ENCODE results near the gene ZSCAN21.

ZSCAN21 gene

DNA sequence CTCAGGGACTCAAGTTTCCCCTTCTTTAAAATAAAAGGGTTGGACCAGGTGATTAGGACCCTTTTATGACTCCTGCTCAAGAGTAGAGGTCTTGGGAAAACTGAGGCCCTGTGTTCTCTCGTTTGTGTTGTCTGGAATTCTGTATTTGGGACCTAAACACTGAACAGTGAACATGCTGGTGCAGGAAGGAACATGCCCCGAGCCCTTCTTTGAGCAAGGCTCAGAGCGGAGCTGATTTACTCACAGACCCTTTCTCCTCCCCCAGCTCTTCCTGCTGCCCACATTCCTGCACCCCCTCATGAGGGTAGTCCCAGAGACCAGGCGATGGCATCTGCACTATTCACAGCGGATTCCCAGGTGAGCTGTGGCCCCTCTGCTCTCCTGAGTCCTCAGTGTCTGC is 20.0 kb upstream of the ZSCAN21 start:
- DNase-seq: no peak

DNA sequence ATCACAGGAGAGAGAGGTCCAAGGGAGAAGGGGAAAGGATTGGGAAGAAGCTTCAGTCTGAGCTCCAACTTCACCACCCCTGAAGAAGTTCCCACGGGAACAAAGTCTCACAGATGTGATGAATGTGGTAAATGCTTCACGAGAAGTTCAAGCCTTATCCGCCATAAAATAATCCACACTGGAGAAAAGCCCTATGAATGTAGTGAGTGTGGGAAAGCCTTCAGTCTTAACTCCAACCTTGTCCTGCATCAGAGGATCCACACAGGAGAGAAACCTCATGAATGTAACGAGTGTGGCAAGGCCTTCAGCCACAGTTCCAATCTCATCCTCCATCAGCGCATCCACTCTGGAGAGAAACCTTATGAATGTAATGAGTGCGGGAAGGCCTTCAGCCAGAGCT is 16.0 kb upstream of the ZSCAN21 start:
- DNase-seq: no peak

DNA sequence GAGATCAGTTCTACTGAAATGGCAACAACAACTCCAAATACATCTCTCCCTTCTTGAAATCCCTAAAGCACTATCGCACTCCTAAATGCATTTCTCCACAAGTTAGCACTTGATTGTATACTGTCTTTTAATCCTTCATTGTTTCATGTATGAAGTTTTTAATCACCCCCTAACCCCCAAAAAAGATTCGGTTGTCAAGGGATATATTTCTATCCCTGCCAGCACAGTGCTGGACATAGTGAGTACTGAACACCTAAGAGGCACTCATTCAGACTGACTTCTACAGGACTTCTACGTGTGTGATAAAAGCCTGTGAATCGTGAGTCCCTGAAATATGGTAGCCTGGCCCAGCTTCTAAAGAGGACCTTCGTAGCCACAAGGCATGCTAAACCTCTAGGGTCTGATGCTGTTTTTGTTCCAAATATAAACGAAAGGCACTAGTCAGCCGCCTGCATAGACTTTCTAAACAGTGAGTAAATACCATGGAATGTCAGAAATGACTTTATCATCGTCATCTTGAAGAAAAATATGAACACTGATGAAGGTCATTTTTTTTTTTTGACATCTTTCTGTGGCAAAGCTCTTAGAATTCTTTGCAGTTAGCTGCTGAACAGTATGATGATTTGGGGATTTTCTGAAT is 14.6 kb upstream of the ZSCAN21 start:
- no peak for DNase-seq

DNA sequence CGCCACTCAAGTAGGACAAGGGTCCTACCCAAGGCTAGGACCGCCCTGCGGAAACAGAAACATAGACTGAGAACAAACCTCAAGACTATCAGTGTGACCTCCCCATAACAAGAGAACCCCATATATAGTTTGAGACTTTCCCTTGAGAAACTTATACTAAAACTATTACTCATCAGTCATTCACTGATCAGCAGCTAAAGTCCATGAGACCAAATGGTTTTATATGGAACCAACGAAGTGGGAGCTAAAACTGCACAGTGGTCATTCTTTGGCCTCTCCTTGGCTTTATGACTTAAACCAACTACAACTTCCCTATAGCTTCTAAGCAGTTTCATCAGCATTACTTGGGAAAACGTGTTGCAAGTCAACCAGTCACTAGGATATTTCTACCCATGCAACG is 13.7 kb upstream of the ZSCAN21 start:
- DNase-seq: no peak

DNA sequence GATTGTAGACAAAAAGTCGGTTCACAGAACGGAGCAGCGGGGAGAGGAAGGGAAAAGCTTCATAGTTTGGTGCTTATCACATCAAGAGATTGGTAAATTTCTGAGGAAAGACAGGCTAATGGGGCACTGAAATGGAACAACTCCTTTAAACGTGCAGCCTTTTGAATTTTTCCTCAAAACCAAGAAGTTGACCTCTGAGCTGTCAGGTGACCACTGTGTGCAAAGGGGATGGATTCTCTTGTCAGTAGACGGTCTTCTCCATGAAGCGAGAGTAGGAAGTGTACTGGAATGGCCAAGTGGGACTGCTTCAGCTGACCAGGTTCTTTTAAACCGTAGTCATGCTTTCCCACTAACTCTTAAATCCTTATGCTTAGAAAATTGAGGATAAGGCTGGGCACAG is 11.2 kb upstream of the ZSCAN21 start:
- no peak for DNase-seq

DNA sequence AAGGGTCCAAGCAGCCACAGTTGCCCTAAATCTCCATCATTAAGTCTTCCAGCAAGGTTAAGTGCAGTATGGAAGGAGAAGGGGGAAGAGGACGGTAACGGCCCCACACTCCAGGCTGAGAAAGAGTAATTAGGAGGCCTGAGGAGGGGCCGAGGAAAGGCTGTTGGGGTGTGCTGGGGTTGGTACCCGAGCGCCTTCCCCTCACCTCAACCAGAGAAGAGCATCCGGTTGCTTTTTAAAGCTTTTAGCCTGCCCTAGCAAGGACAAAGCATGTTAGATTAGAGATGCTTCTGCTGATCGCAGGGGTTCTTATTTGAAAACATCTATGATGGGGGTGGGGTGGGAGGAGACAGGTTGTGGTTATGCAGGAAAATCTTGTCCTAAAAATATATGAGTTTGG is 9.0 kb upstream of the ZSCAN21 start:
- DNase-seq: no peak

DNA sequence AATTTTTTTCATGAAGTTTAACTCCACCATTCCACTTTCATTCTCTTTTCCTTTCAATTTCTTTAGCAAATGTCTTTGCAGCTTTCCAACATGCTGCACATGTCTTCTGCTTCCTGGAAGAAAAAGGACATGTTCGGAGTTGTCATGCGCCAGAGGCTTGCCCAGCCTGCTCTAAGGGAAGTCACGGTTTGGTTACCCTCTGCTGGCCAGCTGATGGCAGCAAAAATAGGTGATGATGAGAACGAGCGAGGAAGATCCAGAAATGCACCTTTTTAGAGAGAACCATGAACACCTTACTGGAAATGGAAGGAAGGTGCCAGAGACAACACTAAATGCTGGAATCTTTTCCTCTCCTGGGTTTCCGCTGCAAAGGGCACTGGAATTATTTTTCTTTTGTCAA is 4.9 kb upstream of the ZSCAN21 start:
- no peak for DNase-seq

DNA sequence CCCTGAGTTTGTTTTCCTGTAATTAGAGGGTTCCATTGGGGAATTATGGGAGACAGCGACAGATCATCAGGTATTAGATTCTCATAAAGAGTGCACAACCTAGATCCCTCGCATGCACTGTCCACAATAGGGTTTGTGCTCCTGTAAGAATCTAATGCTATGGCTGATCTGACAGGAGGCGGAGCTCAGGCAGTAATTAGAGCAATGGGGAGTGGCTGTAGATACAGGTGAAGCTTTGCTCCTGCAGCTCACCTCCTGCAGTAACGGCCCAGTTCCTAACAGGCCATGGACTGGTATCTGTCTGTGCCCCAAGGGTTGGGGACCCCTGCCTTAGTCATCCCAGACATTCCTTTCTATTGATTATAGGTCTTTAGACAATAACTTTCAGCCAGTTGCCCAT is 894 bp upstream of the ZSCAN21 start:
- DNase-seq: no peak

DNA sequence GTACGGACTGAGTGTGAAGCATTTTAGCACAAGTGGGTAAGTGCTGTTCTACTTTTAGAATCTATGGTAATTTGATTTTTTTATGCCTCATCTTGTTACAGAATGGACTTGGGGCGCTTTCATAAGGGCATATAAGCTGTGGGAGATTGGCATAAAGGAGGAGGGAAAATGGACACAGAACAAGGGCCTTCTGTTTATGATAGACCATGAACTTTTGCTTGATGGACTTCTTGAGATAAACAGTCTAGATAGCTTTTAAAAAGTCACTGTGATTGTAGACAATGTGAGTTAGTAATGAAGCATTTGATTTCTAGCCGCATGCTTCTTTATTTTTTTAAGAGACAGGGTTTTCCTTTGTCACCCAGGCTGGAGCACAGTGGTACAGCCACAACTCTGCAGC is 2.0 kb downstream of the ZSCAN21 start:
- DNase-seq: no peak

DNA sequence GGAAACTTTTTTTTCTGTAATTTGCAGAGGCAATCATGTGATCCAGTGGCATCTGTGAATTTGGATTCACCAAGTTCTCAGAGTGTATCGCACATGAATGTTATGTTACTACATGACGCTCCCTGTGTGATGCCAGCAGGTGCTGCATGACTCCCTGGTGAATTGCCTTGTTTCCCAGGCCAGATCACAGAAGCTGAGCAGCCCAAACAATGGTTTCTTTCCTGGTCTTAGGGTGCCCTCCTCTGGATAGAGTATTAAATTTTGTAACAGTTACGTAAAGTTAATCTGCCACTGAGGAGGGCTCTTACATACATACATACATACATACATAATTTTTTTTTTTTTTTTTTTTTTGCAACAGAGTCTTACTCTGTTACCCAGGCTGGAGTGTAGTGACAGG is 3.6 kb downstream of the ZSCAN21 start:
- no peak for DNase-seq

DNA sequence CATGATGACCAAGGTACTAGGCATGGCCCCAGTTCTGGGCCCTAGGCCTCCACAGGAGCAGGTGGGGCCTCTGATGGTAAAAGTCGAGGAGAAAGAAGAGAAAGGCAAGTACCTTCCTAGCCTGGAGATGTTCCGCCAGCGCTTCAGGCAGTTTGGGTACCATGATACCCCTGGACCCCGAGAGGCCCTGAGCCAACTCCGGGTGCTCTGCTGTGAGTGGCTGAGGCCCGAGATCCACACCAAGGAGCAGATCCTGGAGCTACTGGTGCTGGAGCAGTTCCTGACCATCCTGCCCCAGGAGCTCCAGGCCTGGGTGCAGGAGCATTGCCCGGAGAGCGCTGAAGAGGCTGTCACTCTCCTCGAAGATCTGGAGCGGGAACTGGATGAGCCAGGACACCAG is 7.4 kb downstream of the ZSCAN21 start:
- no peak for DNase-seq

DNA sequence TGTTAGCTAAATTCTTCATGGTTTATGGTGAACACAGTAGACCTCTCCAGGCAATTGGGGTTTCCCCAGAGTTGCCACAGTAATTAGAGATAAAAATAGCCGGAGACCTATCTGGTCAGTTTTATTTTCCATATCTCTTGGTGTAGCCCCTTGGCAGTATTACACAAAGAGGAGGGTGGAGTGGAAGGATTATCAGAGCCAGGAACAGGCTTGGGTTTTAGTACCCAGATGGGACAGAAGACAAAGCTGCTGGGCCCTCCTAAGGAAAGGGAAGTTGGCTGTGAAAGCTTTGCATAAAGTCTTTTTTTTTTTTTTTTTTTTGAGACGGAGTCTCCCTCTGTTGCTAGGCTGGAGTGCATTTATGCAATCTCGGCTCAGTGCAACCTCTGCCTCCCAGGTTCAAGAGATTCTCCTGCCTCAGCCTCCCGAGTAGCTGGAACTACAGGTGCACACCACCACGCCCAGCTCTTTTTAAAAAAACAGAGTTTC is 9.7 kb downstream of the ZSCAN21 start:
- DNase-seq: no peak

DNA sequence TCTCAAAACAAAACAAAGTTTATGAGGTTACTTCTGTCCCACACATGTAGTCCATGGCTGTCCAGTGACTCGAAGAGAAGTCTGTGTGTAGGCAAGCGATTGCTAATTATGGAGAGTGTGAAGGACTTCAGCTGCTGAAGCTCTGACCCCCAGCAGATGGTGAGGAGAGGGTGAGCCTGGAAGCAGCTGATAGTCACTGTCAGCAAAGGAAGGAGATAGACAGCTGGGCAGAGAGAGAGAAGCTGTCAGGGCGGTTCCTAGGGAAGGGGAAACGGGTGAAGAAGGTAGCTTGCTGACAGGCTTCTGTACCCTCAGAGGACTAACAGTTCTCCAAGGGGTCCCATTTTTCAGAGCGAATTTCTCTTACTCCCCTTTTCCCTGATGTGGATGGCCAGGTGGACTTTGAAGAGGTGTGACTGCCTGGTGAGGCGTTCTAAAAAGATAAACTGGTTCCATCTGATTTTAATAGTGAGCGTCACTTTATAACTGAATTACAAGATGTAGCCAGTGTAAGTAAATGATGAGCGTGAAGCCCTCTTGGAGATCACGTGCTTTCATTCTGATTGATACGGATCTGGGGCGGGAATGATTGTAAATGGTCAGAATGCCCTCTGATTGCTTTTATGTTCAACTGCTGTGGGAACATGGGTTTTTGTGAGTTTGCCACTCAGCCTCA is 12.1 kb downstream of the ZSCAN21 start:
- no peak for DNase-seq

DNA sequence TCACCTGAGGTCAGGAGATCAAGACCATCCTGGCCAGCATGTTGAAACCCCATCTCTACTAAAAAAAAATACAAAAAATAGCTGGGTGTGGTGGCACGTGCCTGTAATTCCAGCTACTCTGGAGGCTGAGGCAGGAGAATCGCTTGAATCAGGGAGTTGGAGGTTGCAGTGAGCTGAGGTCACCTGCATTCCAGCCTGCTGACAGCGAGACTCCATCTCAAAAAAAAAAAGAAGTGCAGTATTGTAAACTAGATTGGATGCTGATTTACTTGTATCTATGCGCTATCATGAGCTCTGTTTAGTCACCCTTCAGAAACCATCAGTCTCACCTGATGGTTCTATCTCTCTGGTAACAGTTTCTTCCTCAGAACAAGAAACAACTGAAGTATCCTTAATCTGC is 13.8 kb downstream of the ZSCAN21 start:
- DNase-seq: no peak

DNA sequence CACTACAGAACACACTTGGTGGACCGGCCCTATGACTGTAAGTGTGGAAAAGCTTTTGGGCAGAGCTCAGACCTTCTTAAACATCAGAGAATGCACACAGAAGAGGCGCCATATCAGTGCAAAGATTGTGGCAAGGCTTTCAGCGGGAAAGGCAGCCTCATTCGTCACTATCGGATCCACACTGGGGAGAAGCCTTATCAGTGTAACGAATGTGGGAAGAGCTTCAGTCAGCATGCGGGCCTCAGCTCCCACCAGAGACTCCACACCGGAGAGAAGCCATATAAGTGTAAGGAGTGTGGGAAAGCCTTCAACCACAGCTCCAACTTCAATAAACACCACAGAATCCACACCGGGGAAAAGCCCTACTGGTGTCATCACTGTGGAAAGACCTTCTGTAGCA is 14.6 kb downstream of the ZSCAN21 start:
- DNase-seq: no peak

DNA sequence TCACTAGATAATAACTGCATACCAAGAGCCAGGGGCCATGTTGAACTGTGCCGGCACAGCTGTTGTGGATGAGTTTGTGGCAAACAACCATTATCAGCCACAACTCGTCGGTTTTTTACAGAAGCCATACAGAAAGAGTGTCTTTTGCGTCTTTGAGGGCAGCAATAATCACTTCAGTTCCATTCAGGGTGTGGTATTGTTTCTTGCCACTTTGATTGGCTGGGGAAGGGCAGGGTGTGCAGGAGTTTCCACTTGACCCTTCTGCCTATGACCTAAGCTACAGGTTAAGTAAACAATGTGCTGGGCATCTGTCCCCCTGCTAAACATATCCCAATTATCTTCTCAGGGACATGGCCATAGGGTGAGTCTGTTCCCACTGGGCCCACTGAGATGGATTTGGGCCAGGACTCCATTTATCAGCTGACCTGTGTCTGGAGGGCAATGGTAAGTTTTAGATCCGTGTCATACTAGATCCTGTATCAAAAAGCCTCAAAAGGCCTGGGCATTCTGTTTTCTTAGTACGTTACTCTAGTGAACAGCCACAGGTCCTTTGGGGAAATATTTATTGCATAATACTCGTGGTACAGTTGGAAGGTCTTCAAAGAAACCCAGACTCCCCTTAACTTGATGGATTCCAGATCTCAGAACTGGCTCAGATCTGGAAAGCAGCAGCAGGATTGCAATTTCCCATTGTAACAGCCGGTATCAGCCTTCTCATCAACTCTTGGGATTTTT is 16.0 kb downstream of the ZSCAN21 start:
- no peak for DNase-seq

DNA sequence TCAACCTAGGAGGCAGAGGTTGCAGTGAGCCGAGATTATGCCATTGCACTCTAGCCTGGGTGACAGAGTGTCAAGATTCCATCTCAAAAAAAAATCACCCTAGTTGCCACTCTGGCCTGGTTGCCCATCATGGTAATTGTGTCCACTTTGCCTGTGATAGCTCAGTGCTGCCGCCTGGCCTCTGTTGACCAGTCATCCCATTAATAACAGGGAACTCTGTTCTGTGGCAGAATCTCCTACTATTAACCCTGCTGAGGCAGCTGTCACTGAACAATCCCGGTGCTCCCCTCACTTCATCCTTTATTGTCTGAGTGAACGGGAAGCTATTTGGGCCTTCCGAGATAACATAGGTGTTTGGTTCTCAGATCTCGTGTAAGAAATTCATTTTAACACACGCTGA is 17.4 kb downstream of the ZSCAN21 start:
- no peak for DNase-seq

DNA sequence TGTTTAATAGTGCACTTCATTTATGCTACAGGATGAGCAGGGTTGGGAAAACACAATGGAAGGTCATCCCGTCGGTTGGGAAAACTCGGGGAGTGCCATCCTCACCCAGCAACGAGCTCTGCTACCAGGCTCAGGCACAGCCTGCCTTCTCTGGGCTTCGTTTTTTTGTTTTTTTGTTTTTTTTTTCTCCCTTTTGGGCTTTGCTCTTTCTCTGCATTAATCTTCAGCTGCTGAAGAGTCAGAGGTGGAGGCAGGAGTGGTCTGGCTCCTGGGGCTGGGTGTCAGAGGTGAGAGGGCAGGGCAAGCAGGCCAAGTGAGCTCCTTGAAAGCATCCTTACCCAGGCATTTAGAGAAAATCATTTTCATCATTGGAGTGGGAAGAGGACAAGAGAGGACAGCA is 20.4 kb downstream of the ZSCAN21 start:
- DNase-seq: no peak

DNA sequence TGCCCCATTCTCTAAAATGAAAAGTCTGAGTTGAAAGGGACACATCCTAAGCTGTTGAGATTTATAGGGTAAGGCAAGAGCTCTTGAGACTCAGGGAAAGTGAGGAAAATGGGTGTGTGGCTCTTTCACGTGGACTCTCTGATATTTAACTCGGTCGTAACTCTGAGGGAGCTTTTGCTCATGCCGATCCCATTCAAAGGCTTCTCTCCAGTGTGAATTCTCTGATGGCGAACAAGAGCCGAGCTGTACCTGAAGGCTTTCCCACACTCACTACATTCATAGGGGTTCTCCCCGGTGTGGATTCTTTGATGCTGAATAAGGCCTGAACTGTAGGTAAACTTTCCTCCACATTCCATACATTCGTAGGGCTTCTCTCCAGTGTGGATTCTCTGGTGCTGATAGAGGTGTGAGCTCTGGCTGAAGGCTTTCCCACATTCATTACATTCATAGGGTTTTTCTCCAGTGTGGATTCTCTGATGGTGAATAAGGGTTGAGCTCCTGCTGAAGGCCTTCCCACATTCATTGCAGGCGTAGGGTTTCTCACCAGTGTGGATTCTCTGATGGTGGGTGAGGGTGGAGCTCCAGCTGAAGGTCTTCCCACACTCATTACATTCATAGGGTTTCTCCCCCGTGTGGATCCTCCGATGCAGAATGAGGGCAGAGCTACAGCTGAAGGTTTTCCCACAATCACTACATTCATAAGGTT is 21.6 kb downstream of the ZSCAN21 start:
- DNase-seq: no peak

DNA sequence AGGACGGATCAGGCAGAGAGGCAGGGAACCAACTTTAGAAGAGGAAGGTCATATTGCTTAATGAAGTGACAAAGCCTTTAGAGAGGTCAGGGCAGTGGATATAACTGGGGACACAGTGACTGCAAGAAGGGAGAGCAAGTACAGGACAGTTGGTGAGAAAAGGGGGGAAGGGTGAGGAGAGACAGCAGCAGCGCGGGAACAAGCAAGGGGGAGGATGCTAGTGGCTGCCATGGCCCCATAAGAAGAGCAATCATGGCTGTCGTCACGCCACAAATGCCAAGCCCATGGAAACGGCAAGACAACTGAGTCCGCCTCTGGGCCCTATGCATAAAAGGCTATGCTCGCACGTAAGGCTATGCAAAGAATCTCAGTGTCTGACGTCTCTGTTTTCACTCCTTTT is 22.9 kb downstream of the ZSCAN21 start:
- DNase-seq: no peak

DNA sequence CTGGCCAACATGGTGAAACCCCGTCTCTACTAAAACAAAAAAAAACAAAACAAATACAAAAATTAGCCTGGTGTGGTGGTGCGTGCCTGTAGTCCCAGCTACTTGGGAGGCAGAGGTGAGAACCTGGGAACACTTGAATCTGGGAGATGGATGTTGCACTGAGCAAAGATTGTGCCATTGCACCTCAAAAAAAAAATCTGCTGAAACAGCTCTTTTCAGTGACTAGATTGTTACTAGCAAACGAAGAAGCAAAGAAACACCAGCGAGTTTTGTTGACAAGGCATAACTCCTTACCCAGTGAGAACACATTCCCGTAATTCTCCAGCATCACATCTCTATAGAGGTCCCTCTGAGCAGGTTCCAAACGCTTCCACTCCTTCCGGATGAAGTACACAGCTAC is 25.3 kb downstream of the ZSCAN21 start:
- no peak for DNase-seq

DNA sequence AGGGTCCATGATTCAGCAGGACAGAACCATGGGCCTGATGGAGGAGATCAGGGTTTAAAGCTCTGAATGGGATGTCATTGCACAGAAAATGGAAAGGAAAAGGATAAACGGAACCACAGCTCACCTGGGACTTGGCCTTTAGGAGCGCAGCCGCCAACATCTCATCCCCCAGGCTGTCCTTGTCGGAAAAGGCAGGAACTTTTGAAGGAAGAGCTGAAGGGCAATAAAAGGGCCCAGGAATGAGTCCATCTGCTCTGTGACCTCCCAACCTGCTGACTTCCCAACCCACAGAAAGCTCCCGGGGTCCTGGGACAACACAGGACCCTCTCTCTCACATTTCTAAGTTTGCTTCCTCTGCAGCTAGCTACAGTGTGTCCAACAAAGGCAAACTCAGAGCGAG is 25.8 kb downstream of the ZSCAN21 start:
- no peak for DNase-seq

DNA sequence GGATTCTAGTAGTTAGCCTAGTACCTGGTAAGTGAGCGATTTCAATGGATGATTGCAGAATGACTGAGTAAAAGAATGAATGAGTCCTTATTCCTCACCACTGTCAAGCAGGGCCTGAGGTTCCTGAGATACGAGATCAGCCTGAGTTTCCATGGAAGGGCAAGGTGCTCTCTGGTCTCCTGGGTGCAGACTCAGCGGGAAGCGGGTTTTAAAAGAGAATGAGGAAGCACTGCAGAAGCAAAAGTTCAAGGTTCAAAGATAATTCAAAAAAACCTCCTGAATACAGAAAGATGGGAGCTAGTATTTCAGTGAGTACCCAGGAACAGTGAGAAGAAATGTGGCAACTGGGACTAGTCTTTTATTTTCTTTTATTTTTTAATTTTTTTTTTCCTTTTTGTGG is 27.6 kb downstream of the ZSCAN21 start:
- no peak for DNase-seq
